NCI-H2227 (cell line): ENCODE results near the gene TCP11L2.
"Not testable (repeated sequence)": the region's sequence is repeated elsewhere in the genome, so short reads cannot be mapped to it uniquely, and the experiment has no call there.

Experiments
- DNase-seq: peaks from one replicate; lab custom pipeline; 2025; ENCODE audit not compliant: unreplicated experiment; lab: John Stamatoyannopoulos, UW

The TCP11L2 gene

GRCh38 chr12:106284358-106285105 is 18.0 kb upstream of the TCP11L2 start:
- no peak for DNase-seq

DNA sequence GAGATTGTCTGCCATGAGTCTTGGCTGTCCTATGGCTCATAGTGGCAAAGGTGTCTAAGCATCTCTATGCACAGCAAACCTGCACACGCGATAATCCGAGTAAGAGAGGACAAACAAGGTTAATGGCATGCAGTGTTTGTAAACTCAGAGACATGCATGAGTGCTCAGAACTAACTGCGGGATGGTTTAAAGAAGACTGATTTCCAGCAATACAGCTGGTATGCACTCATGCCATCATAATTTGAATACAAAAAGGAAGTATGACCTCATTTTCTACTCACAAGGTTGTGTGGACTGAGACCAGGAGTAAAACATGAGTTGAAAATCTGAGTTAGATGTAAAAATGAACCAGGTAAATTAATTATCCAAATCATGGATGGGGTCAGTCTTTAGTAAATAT is 16.6 kb upstream of the TCP11L2 start:
- no peak for DNase-seq

DNA sequence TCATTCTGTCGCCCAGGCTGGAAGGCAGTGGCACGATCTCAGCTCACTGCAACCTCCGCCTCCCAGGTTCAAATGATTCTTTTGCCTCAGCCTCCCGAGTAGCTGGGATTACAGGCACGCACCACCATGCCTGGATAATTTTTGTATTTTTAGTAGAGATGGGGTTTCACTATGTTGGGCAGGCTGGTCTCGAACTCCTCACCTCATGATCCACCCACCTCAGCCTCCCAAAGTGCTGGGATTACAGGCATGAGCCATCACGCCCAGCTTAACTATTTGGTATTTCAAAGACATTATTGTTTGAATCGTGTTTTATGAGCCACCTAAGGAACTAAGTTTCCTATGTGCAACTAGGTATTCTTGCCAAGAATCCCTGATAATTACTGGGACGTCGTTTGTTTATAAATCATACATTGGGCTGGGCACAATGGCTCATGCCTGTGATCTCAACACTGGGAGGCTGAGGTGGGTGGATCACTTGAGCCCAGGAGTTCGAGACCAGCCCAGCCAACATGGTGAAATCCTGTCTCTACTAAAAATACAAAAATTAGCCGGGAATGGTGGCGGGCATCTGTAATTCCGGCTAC is 15.9 kb upstream of the TCP11L2 start:
- DNase-seq = not testable (repeated sequence)

DNA sequence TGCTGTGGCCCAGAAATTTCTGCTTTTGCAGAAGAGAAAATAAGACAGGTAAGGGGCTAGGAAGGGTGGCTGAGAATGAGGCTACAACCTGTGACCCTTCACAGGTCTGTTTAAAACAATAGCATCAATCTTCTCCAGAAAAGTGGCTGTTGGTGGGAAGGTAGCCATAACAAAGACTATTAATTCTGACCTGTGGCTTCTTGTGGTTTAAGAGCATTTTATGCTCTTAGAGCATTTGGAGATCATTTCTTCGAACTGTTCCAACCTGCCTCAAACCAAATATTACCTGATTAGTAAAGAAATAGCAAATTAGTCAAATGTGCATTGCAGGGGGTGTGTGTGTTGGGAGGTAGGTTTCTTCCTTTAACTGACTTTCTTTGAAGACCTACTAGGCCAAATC is 15.2 kb upstream of the TCP11L2 start:
- DNase-seq = no peak

DNA sequence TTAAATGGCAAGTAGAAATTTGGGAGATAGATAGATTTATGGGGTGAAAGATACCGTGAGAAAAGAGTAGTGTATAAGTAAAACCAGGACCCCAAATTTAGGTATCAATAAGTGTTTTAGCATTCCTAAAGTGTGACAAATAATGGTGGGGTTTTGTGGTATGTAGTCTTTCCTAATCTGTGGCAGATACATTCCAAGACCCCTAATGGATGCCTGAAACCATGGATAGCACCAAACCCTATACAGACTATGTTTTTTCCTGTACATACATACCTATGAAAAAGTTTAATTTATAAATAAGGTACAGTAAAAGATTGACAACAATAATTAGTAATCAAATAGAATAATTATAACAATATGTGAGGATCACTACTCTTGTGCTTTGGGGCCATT is 14.4 kb upstream of the TCP11L2 start:
- no peak for DNase-seq

DNA sequence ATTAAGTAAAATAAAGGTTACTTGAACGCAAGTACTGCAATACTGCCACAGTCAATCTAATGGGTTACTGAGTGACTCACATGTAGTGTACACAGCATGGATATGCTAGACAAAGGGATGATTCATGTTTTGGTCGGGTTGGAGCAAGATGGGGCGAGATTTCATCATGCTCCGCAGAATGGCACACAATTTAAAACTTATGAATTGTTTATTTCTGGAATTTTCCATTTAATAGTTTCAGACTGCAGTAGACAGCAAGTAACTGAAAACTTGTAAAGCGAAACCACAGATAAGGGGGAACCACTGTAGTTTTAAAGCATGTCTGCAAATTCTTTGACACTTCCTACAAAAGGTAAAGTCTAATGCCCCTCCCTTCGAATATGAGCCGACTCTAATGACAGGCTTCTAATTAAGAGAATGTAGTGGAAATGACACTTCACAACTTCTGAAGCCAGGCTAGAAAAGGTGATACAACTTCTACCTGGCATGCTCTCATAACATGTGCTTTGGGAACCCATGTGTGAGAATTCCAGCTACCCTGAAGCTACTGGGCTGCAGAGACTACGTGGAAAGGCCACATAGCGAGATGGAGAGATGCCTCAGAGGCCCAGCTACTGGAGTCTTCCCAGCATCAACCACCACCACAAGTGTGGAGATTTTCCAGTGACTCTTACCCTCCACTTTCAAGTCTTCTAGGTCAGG is 13.9 kb upstream of the TCP11L2 start:
- no peak for DNase-seq

- DNase-seq = no peak
Observed at GRCh38 chr12:106289196-106289681, 13.3 kb upstream of the TCP11L2 start.

DNA sequence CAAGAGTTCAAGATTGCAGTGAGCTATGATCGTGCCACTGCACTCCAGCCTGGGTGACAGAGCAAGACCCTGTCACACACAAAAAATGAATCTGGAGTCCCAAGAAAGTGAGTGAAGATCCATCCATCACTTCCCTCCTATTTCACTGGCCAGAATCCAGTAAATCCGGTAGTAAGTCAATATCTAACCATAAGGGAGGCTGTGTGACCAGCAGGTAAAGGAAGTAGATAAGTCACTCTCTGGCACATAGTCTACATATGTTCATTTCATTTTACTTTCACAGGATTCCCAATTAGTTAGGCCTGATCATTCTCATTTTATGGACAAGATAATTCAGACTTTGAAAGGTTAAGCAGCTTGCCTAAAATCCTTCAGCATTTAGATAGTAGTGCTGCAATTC is 11.9 kb upstream of the TCP11L2 start:
- no peak for DNase-seq

GRCh38 chr12:106291342-106291741 is 11.2 kb upstream of the TCP11L2 start:
- DNase-seq = no peak

GRCh38 chr12:106292339-106292738 is 10.2 kb upstream of the TCP11L2 start:
- no peak for DNase-seq

DNA sequence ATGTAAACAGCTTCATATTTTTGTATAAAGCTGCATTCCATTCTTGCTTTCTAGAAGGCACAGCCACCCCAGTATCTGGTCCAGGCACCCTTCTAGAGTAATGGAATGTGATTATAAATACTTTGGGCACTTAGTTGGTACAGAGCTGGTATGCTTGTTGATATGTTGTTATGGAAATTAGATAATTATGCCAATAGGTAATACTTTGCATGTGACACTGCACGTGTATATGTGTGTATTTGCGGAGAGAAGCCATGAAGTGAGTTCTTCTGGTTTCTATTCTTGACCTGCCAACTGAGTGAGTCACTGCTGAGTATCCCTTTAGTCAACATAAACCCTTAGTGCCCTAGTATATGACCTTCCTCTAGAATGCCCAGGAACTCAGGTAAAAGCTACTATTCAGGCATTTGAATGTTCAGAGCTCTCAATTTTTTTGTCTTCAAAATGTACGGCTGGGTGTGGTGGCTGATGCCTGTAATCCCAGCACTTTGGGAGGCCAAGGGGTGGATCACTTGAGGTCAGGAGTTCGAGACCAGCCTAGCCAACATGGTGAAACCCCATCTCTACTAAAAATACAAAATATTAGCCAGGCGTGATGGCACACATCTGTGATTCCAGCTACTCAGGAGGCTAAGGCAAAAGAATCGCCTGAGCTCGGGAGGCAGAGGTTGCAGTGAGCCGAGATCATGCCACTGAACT is 6.2 kb upstream of the TCP11L2 start:
- no peak for DNase-seq

DNA sequence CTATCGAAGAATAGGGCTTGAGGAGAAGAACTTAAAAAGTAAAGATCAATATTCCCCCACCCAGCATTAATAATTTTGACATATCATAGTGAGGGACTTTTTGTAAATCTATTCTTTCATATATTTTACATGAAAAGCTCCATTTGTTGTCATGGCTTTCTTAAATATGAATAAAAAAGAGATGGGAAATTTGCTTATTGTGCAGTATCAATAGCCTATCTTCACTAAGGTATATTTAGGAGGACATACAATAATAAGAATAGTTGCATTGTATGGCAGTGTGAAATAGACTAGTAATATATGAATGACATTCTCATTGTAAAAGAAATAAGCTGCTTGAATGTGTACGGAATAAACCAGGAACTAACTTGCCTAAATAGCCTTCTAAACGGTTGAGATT is 5.5 kb upstream of the TCP11L2 start:
- DNase-seq = no peak

GRCh38 chr12:106297681-106298080 is 4.9 kb upstream of the TCP11L2 start:
- DNase-seq = no peak

- no peak for DNase-seq
Observed at GRCh38 chr12:106299202-106299774, 3.2 kb upstream of the TCP11L2 start.

DNA sequence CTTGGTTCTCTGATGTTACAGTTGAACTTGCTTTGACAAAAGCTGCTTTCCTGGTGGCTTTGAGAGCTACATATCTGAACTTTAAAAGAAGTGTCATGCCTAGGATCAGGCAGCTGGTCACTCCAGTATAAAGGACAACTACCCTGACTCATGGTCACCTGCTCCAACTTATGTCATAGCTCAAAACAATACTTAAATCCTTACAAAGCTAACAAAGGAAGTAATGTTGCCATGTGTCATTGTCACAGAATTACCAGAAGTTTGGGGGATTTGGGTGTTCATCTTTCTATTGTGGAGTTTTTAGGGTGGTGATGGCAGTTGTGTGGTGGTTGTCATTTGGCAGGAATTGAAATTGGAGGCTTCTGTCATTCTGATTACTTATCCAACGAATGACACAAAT is 1.8 kb upstream of the TCP11L2 start:
- no peak for DNase-seq

- DNase-seq = no peak
Observed at GRCh38 chr12:106301241-106301610, 1.3 kb upstream of the TCP11L2 start.

- DNase-seq = peak; percentile 41
Observed at GRCh38 chr12:106301611-106302321, 767 bp upstream of the TCP11L2 start.

DNA sequence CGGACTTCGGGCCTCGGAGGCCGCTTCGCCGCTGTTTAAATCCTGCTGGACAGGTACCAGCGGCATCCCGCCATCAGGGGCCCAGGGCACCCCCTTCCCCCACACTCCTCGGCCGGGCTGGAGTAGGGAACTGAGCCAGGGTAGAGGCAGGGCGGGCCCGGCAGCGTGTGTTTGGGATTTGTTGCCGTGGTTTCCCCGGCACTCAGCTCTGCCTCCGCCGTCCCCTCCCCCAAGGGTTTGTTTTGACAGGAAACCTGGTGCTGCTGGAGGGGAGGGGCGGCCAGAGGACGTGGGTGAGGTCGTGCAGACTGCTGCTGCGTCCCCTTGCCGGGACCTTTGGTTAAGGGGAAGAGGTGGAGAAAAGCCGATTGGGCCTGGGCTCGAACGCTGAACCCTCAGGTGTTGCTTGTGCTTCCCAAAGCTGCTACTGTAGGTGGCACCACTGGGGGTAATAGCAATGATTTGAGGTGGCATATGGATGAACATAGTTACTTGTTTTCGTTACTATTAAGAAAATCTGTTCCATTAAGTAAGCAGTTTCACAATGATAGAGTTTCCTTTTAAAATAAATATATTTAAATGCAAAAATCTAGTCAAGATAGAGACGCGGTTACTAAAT is 778 bp downstream of the TCP11L2 start:
- peak; percentile 67 for DNase-seq

- DNase-seq = no peak
Observed at GRCh38 chr12:106304001-106304421, 1.5 kb downstream of the TCP11L2 start.

DNA sequence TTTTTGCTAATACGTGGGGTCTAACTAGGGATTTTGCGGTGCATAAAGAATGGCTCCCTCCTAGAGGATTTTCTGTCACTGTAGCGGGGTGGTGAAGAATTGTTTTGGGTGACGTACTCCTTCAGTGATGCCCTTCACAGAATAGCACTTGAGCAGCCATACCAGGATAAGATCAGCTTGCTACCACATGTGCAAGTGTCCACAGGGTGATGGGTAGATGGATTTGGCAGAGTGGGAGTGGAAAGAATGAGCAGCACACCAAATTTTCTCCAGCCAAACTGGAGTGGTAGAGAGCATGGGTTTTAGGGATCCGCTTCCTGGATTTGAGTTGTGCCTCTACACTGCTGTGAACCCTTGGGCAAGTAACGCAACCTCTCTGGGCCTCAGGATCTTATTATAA is 2.3 kb downstream of the TCP11L2 start:
- no peak for DNase-seq
